HEK293 (cell line): Measurements from ENCODE around the gene ODAD4.

ENCODE experiments used
- CTCF ChIA-PET: fragments of 350-600 bp; formaldehyde crosslinking; extraction: SDS; loops from one replicate; lab custom pipeline; 2021; ENCODE audit warnings: antibody characterized with exemption; lab: Yijun Ruan, JAX
- POLR2A ChIA-PET: fragments of 300-600 bp; formaldehyde crosslinking; extraction: SDS; loops from one replicate; lab custom pipeline; 2020; ENCODE audit warnings: antibody characterized with exemption, inconsistent platforms; lab: Yijun Ruan, JAX
- H3K27ac ChIP-seq: fragments of 200-500 bp; sonication (Bioruptor generic); 2 replicates; pipeline ENCODE4 v1.5.1; 2014; ENCODE audit warnings: low read depth, low read length, control low read depth, inconsistent platforms; ENCODE audit errors: extremely low read depth
- H3K36me3 ChIP-seq, 2 experiments: fragments of 200-500 bp in 1 of 2; sonication (Bioruptor generic) in 1 of 2; 1 replicate in 1 of 2; 2 replicates in 1 of 2; pipeline ENCODE4 v1.5.1; 2014 to 2017; ENCODE audit warnings: inconsistent platforms in 2 of 2, low read length in 2 of 2; ENCODE audit not compliant: control insufficient read depth in 2 of 2, insufficient read depth in 1 of 2
- H3K4me1 ChIP-seq: fragments of 200-500 bp; sonication (Bioruptor generic); 2 replicates; pipeline ENCODE4 v1.5.1; 2014; ENCODE audit warnings: mild to moderate bottlenecking, low read length, inconsistent platforms; ENCODE audit not compliant: control insufficient read depth, insufficient read depth
- H3K4me3 ChIP-seq: 2 replicates; pipeline ENCODE4 v1.5.1; 2011; ENCODE audit warnings: low read depth, mild to moderate bottlenecking, control low read depth, low read length, moderate library complexity
- H3K9me3 ChIP-seq: fragments of 200-500 bp; sonication (Bioruptor generic); 2 replicates; pipeline ENCODE4 v1.5.1; 2014; ENCODE audit warnings: low read depth, low read length, inconsistent platforms; ENCODE audit not compliant: control insufficient read depth, insufficient read depth
- KLF10 ChIP-seq: fragments of 450-650 bp; IDR thresholded peaks from 2 replicates; pipeline ENCODE4 v1.5.1; 2018; ENCODE audit warnings: missing biosample characterization, mild to moderate bottlenecking, missing genetic modification characterization
- PATZ1 ChIP-seq: fragments of 450-650 bp; formaldehyde crosslinking; IDR thresholded peaks from 2 replicates; pipeline ENCODE4 v1.5.1; 2016; ENCODE audit warnings: missing biosample characterization, missing genetic modification characterization
- SP2 ChIP-seq: fragments of 450-650 bp; formaldehyde crosslinking; IDR thresholded peaks from 2 replicates; pipeline ENCODE4 v1.5.1; 2016; ENCODE audit warnings: missing biosample characterization, missing genetic modification characterization
- ZBTB10 ChIP-seq: fragments of 450-650 bp; formaldehyde crosslinking; IDR thresholded peaks from 2 replicates; pipeline ENCODE4 v1.5.1; 2016; ENCODE audit warnings: missing biosample characterization, missing genetic modification characterization
- ZBTB48 ChIP-seq: fragments of 450-650 bp; formaldehyde crosslinking; IDR thresholded peaks from 2 replicates; pipeline ENCODE4 v1.5.1; 2016; ENCODE audit warnings: missing biosample characterization, missing genetic modification characterization
- ZNF169 ChIP-seq: fragments of 450-650 bp; formaldehyde crosslinking; IDR thresholded peaks from 2 replicates; pipeline ENCODE4 v1.5.1; 2016; ENCODE audit warnings: missing biosample characterization, missing genetic modification characterization
- ZNF211 ChIP-seq: fragments of 450-650 bp; formaldehyde crosslinking; IDR thresholded peaks from 2 replicates; pipeline ENCODE4 v1.5.1; 2016; ENCODE audit warnings: low read depth, missing biosample characterization, missing genetic modification characterization
- ZNF24 ChIP-seq: fragments of 450-650 bp; formaldehyde crosslinking; IDR thresholded peaks from 2 replicates; pipeline ENCODE4 v1.5.1; 2016; ENCODE audit warnings: missing biosample characterization, missing genetic modification characterization
- ZNF266 ChIP-seq: fragments of 450-650 bp; formaldehyde crosslinking; IDR thresholded peaks from 2 replicates; pipeline ENCODE4 v1.5.1; 2016; ENCODE audit warnings: missing biosample characterization, missing genetic modification characterization, low read depth
- ZNF280D ChIP-seq: fragments of 450-650 bp; formaldehyde crosslinking; IDR thresholded peaks from 2 replicates; pipeline ENCODE4 v1.5.1; 2016; ENCODE audit warnings: missing biosample characterization, missing genetic modification characterization
- ZNF600 ChIP-seq: fragments of 450-650 bp; formaldehyde crosslinking; IDR thresholded peaks from 2 replicates; pipeline ENCODE4 v1.5.1; 2016; ENCODE audit warnings: missing biosample characterization, missing genetic modification characterization
- ZNF623 ChIP-seq: fragments of 450-650 bp; formaldehyde crosslinking; IDR thresholded peaks from 2 replicates; pipeline ENCODE4 v1.5.1; 2016; ENCODE audit warnings: missing biosample characterization, missing genetic modification characterization
- ZNF654 ChIP-seq: fragments of 450-650 bp; formaldehyde crosslinking; IDR thresholded peaks from 2 replicates; pipeline ENCODE4 v1.5.1; 2016; ENCODE audit warnings: low read depth, missing biosample characterization, missing genetic modification characterization
- ZNF664 ChIP-seq: fragments of 450-650 bp; formaldehyde crosslinking; IDR thresholded peaks from 2 replicates; pipeline ENCODE4 v1.5.1; 2016; ENCODE audit warnings: missing biosample characterization, missing genetic modification characterization
- ZNF747 ChIP-seq: fragments of 450-650 bp; formaldehyde crosslinking; IDR thresholded peaks from 2 replicates; pipeline ENCODE4 v1.5.1; 2016; ENCODE audit warnings: missing biosample characterization, missing genetic modification characterization
- TF ChIP-seq, protein P1 (sequence below): fragments of 450-650 bp; formaldehyde crosslinking; IDR thresholded peaks from 2 replicates; pipeline ENCODE4 v1.5.1; 2016; ENCODE audit warnings: missing biosample characterization, missing genetic modification characterization

Gene ODAD4

GRCh38 chr17:41930009-41930832, at the start of gene ODAD4 (continued):
- TF ChIP-seq ZNF280D (tag by site-specific recombination), result peak; percentile 29; the same call in 1 of the 2 replicates

DNA sequence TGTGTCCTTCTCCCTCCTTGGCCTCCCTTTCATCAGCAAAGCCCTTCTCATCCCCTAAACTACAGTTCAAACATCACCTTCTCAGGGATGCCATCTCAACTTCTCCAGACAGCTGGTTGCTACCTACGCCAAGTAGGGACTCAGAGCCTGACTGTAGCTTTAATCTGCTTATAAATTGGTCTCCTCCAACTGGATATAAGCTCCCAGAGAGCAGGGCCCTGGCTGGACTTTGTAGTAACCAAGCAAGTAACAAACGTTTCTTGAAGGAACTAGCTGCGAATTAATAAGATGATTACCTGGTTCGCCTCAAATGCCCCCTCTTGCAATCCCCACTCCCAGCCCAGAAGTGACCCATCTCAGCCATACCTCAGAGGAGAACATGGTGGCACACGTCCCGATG, 47.7 kb upstream of the ODAD4 start:
- Histone ChIP-seq H3K27ac (no peak overlapping the region; the same call in 1 of the 2 replicates), H3K36me3 (peaks cover 82 to 96% of the 10 kb centered on the region in 2 experiments), H3K9me3 (no peaks in the 10 kb centered on the region), H3K4me1 (no peaks in the 10 kb centered on the region), H3K4me3 (no peak overlapping the region)
- CTCF ChIA-PET, result no interaction called here
- TF ChIP-seq SP2 (tag by site-specific recombination), result no peak
- TF ChIP-seq ZNF623, result no peak
- no peak for TF ChIP-seq ZNF664 (tag by site-specific recombination)
- TF ChIP-seq KLF10, result no peak
- no peak for TF ChIP-seq ZNF747 (tag by site-specific recombination)
- no peak for TF ChIP-seq ZNF24 (tag by site-specific recombination)
- no peak for TF ChIP-seq ZBTB10
- no peak for TF ChIP-seq ZNF266
- TF ChIP-seq PATZ1, result no peak
- no peak for TF ChIP-seq ZBTB48 (tag by site-specific recombination)
- POLR2A ChIA-PET, result no interaction called here

DNA sequence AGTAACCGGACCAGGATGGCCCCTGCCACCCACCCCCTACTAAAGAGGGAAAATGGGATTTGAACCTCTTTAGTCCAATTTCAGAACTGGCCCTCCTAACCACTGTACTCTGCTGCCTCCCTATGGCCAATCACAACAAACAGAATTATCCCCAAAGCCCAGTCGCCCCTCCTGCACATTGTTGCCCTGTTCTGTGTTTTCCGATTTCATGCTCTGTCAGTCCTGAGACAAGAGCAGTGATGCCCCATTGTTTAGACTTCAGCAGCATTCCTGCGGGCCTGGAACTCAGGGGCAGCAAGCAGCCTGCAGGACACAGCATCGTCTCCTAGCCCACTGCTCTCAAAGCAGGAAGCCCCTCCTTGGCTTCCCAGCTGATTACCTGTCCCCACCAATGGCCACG, 44.7 kb upstream of the ODAD4 start:
- no peaks in the 10 kb centered on the region for H3K9me3 ChIP-seq

More for the DNA sequence above, 44.7 kb upstream of the ODAD4 start:
- H3K27ac ChIP-seq, result no peak overlapping the region
- ChIA-PET POLR2A (no interaction called here), CTCF (interaction anchor here (0.6 to 2.0 kb wide), 7 partner anchors 12 to 1331 kb away, joined by 3 to 6 read pairs (median 4); no protein-coding TSS in a partner anchor)
- H3K36me3 ChIP-seq, result peaks cover 84 to 89% of the 10 kb centered on the region in 2 experiments
- no peaks in the 10 kb centered on the region for H3K4me1 ChIP-seq
- TF ChIP-seq ZNF654 (peak; percentile 76), ZNF169 (tag by site-specific recombination) (no peak), ZNF600 (peak; percentile 30; the same call in 1 of the 2 replicates), ZNF211 (tag by site-specific recombination) (no peak)
- TF ChIP-seq, protein P1, sequence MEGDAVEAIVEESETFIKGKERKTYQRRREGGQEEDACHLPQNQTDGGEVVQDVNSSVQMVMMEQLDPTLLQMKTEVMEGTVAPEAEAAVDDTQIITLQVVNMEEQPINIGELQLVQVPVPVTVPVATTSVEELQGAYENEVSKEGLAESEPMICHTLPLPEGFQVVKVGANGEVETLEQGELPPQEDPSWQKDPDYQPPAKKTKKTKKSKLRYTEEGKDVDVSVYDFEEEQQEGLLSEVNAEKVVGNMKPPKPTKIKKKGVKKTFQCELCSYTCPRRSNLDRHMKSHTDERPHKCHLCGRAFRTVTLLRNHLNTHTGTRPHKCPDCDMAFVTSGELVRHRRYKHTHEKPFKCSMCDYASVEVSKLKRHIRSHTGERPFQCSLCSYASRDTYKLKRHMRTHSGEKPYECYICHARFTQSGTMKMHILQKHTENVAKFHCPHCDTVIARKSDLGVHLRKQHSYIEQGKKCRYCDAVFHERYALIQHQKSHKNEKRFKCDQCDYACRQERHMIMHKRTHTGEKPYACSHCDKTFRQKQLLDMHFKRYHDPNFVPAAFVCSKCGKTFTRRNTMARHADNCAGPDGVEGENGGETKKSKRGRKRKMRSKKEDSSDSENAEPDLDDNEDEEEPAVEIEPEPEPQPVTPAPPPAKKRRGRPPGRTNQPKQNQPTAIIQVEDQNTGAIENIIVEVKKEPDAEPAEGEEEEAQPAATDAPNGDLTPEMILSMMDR (tag by site-specific recombination), result peak; percentile 63
- no peak overlapping the region for H3K4me3 ChIP-seq
